GM06990 (cell line): ENCODE measurements around the gene RAB15.

Experiments
- DNase-seq: peaks from one replicate; pipeline ENCODE4 v3.0.0-alpha.2; 2011; ENCODE audit not compliant: insufficient read length; ENCODE audit errors: extremely low read depth
- H3K27me3 ChIP-seq: replicated peaks from 2 replicates; pipeline ENCODE4 v1.6.0; 2011; ENCODE audit warnings: low read length; ENCODE audit not compliant: control insufficient read depth, insufficient read depth
- H3K36me3 ChIP-seq: 2 replicates; pipeline ENCODE4 v1.5.1; 2011; ENCODE audit warnings: low read length; ENCODE audit not compliant: control insufficient read depth, insufficient read depth
- H3K4me3 ChIP-seq: replicated peaks from 2 replicates; pipeline ENCODE4 v1.5.1; 2011; ENCODE audit warnings: low read depth, mild to moderate bottlenecking, control low read depth, low read length
- CTCF ChIP-seq: IDR thresholded peaks from 2 replicates; pipeline ENCODE4 v1.5.1; 2011; ENCODE audit warnings: low read length, control low read depth, mild to moderate bottlenecking, inconsistent platforms; ENCODE audit not compliant: insufficient read depth, poor library complexity, severe bottlenecking

Gene RAB15

GRCh38 chr14:64970041-64970440 lies 2.1 kb downstream of the RAB15 start:
- no peaks in the 10 kb centered on the region; the same call in 1 of the 2 replicates for H3K36me3 ChIP-seq
- no peaks in the 10 kb centered on the region; the same call in 1 of the 2 replicates for H3K27me3 ChIP-seq
- no peak overlapping the region for H3K4me3 ChIP-seq
- no peak for DNase-seq
- TF ChIP-seq CTCF, result no peak

DNA sequence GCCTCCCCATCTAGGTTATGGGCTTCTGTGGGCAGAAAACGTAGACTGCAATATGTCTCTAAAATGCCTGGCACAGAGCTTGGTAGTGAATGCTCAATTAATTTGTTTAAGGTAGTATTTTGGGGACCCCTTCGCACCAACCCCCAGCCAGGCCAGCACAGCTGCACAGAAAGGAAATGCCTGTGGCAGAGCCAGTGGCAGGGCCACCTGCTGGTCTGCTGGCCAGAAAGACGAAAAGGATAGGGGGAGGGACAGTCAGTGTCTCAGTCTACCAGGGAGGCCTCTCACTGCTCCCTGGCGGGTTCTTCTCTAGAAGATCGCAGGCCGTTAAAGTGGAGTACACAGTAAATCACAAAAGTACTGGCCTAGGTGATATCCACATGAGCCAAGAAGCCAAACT lies 3.5 kb downstream of the RAB15 start:
- Histone ChIP-seq H3K36me3 (no peaks in the 10 kb centered on the region; the same call in 1 of the 2 replicates), H3K27me3 (no peaks in the 10 kb centered on the region; the same call in 1 of the 2 replicates), H3K4me3 (no peak overlapping the region)
- no peak for TF ChIP-seq CTCF
- DNase-seq, result no peak

- no peak for DNase-seq
- Histone ChIP-seq H3K4me3 (no peak overlapping the region), H3K36me3 (no peaks in the 10 kb centered on the region; the same call in 1 of the 2 replicates), H3K27me3 (no peaks in the 10 kb centered on the region; the same call in 1 of the 2 replicates)
- TF ChIP-seq CTCF, result no peak
These were observed 4.0 kb downstream of the RAB15 start for GRCh38 chr14:64968167-64968566.

DNA sequence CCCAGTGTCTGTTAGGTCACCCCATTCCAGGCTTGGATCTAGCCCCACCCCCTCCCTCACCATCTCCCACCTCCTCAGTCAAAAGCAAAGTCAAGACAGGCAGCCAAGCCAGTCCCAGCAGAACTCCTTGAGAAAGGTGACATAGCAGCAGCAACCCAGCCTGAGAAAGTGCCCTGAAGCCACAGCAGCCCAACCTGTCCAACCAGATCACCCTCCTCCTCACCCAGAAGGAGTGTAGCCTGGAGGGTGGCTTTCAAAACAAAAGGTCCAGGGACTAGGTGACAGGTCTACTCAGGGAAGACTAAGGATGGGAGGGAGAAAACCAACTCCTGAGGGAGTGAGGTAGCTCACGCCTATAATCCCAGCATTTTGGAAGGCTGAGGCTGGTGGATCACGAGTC lies 5.2 kb downstream of the RAB15 start:
- Histone ChIP-seq H3K27me3 (no peaks in the 10 kb centered on the region), H3K36me3 (no peaks in the 10 kb centered on the region; the same call in 1 of the 2 replicates), H3K4me3 (no peak overlapping the region)
- no peak for DNase-seq
- no peak for TF ChIP-seq CTCF

- TF ChIP-seq CTCF, result no peak
- Histone ChIP-seq H3K36me3 (no peaks in the 10 kb centered on the region; the same call in 1 of the 2 replicates), H3K4me3 (no peak overlapping the region), H3K27me3 (no peaks in the 10 kb centered on the region)
- DNase-seq, result no peak
These were observed 6.7 kb downstream of the RAB15 start for GRCh38 chr14:64965356-64966000.
